Left lung (tissue), 10 donors: Measurements from ENCODE around the gene CABLES1. TPM values are rescaled to one million over a fixed set of nuclear protein-coding genes. Genes with fewer than 3 reads are reported as not detected.

ENCODE experiments used
- ATAC-seq: fragments of 200-7000 bp; cut with Tn5 transposase; one replicate; pipeline ENCODE4 v1.9.1; 2020; ENCODE audit warnings: moderate library complexity
- DNase-seq, 4 donors: peaks; one replicate each; pipeline ENCODE4 v3.0.0-alpha.2; 2013 to 2020
- H3K27ac ChIP-seq, 2 donors: fragments of 200-600 bp; sonication (generic) in 1 of 2; one replicate each; pipeline versions ENCODE4 v1.5.0 to v1.8.0; 2020 to 2021
- H3K27me3 ChIP-seq, 2 donors: fragments of 200-600 bp; sonication (generic) in 1 of 2; one replicate each; pipeline versions ENCODE4 v1.5.0 to v1.8.0; 2020 to 2021
- H3K36me3 ChIP-seq, 2 donors: fragments of 200-600 bp; sonication (generic) in 1 of 2; one replicate each; pipeline versions ENCODE4 v1.5.0 to v1.8.0; 2020 to 2021
- H3K4me1 ChIP-seq, 2 donors: fragments of 200-600 bp; one replicate each; pipeline ENCODE4 v1.8.0; 2021
- H3K4me3 ChIP-seq, 2 donors: fragments of 200-600 bp; sonication (generic) in 1 of 2; one replicate each; pipeline versions ENCODE4 v1.5.0 to v1.8.0; 2020 to 2021; ENCODE audit warnings: mild to moderate bottlenecking in 1 of 2
- H3K9me3 ChIP-seq, 2 donors: fragments of 200-600 bp; sonication (generic) in 1 of 2; one replicate each; pipeline versions ENCODE4 v1.5.0 to v1.8.0; 2020 to 2021
- CTCF ChIP-seq, 2 donors: fragments of 200-600 bp; sonication (generic) in 1 of 2; IDR thresholded peaks; one replicate each; pipeline versions ENCODE4 v1.5.0 to v1.8.0; 2021; ENCODE audit warnings: antibody characterized with exemption in 2 of 2
- intact Hi-C, 2 donors: fragments of 100-400 bp; cut with DNase I; formaldehyde crosslinking; loops; one replicate each; pipeline versions ENCODE4 v1.11.2 to v1.14.2; 2022
- polyA plus RNA-seq, 6 donors: library from polyadenylated mRNA; unstranded; fragments of 120-200 nt; gene quantifications; one replicate each; pipeline ENCODE4 v1.2.1, GENCODE V29; 2013; ENCODE audit not compliant: insufficient read length in 6 of 6
- total RNA-seq, 2 donors: library from RNA; stranded (reverse); fragmentation: NEBNext Ultra II Directional; extraction: Animal tissue kit (Norgen Biotek cat#: 25700); gene quantifications; one replicate each; pipeline ENCODE4 v1.2.1, GENCODE V29; 2021
- donor health status: DM: no; HTN: yes; CAD: no.
- donor health status: DM: no; HTN: no; CAD: no.

CABLES1 gene
- total and polyA plus RNA-seq, 8 donors: 21.9 to 84.5 (median 71.6) TPM

- Histone ChIP-seq H3K4me3 (no peak overlapping the region), H3K27ac (peak overlapping the region; percentile 43 to 83), H3K27me3 (no peaks in the 10 kb centered on the region), H3K9me3 (no peaks in the 10 kb centered on the region), H3K36me3 (no peaks in the 10 kb centered on the region), H3K4me1 (peaks cover 45 to 53% of the 10 kb centered on the region in 2 donors)
- DNase-seq: peak in 1 of 4 donors; percentile 64
- ATAC-seq: peak; percentile 51
- TF ChIP-seq CTCF (IDR thresholded peaks at IDR 0.05): no peak
- intact Hi-C loops: no loop called here
These were observed 92.4 kb downstream of the CABLES1 start for GRCh38 chr18:23227726-23228070.

- ATAC-seq (peak; percentile 5), DNase-seq (no peak)
- H3K4me3 ChIP-seq: no peak overlapping the region
- no peaks in the 10 kb centered on the region for H3K36me3 ChIP-seq
- H3K9me3 ChIP-seq: no peaks in the 10 kb centered on the region
- H3K4me1 ChIP-seq: peaks cover 45 to 53% of the 10 kb centered on the region in 2 donors
- H3K27ac ChIP-seq: peak overlapping the region; percentile 20 to 83
- H3K27me3 ChIP-seq: no peaks in the 10 kb centered on the region
- intact Hi-C loops: no loop called here
- TF ChIP-seq CTCF (IDR thresholded peaks at IDR 0.05): no peak
These were observed 93.1 kb downstream of the CABLES1 start for GRCh38 chr18:23228102-23229061.

- Histone ChIP-seq H3K27me3 (no peaks in the 10 kb centered on the region), H3K9me3 (no peaks in the 10 kb centered on the region), H3K27ac (peak overlapping the region; percentile 20 to 83), H3K36me3 (no peaks in the 10 kb centered on the region), H3K4me1 (peaks cover 40 to 53% of the 10 kb centered on the region in 2 donors), H3K4me3 (no peak overlapping the region)
- intact Hi-C loops: no loop called here
- TF ChIP-seq CTCF (IDR thresholded peaks at IDR 0.05): no peak
- ATAC-seq (no peak), DNase-seq (no peak)
These were observed 94.2 kb downstream of the CABLES1 start for GRCh38 chr18:23229472-23229871.

GRCh38 chr18:23230686-23231085 lies 95.4 kb downstream of the CABLES1 start:
- DNase-seq: no peak
- Histone ChIP-seq H3K27ac (peak overlapping the region; percentile 68 to 76), H3K4me1 (peaks cover 31 to 52% of the 10 kb centered on the region in 2 donors), H3K36me3 (no peaks in the 10 kb centered on the region), H3K4me3 (no peak overlapping the region), H3K27me3 (no peaks in the 10 kb centered on the region), H3K9me3 (no peaks in the 10 kb centered on the region)
- intact Hi-C loops: loop anchor here in 1 of 2 donors (5.0 kb wide), 1 partner anchor 93 kb away; the partner anchor contains the start of gene CABLES1
- TF ChIP-seq CTCF (IDR thresholded peaks at IDR 0.05): no peak
- no peak for ATAC-seq

- peak in 2 of 4 donors; percentile 58 to 78 for DNase-seq
- peak; percentile 59 for ATAC-seq
- peak overlapping the region; percentile 68 to 76 for H3K27ac ChIP-seq
These were observed 96.2 kb downstream of the CABLES1 start for GRCh38 chr18:23231340-23232021.

More at GRCh38 chr18:23231340-23232021, 96.2 kb downstream of the CABLES1 start:
- Histone ChIP-seq H3K27me3 (no peaks in the 10 kb centered on the region), H3K4me1 (peaks cover 23 to 44% of the 10 kb centered on the region in 2 donors), H3K36me3 (no peaks in the 10 kb centered on the region), H3K9me3 (no peaks in the 10 kb centered on the region), H3K4me3 (no peak overlapping the region)
- no peak for TF ChIP-seq CTCF (IDR thresholded peaks at IDR 0.05)
- intact Hi-C loops: loop anchor here in 1 of 2 donors (5.0 kb wide), 1 partner anchor 94 kb away; the partner anchor contains the start of gene CABLES1
